NCI-H82 (cell line): Measurements from ENCODE around the gene APOBEC3A.
A peak's percentile ranks its signal among the peaks of the same experiment; 100 is the strongest.

Experiments used
- DNase-seq: peaks from one replicate; lab custom pipeline; 2025; lab: John Stamatoyannopoulos, UW

APOBEC3A gene

DNA sequence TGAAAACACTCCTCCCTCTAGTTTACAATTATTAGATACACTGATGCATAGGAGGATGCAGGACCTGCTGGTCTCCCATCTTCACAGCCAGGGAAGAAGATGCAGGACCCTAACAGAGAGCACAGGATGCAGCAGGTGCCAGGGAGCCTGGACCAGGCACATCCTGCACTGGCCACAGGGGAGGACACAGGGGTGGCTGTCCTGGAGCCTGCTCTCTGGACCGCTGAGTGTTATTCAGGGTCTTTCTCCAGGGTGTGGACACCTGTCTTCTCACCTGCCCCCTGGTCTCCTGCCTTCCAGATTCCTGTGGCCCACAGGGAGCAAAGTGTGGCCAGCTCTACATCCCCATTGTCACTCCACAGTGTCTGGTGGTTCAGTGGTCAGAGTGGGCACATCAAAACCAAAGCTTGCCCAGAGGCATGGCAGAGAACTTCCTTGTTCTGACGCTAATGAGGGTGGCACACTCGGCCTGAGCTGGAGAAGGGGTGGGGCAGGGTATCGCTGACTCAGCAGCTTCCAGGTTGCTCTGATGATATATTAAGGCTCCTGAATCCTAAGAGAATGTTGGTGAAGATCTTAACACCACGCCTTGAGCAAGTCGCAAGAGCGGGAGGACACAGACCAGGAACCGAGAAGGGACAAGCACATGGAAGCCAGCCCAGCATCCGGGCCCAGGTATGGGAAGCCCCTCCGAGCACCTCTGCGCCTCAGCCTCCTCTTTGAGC, at the start of gene APOBEC3A:
Gene APOBEC3A, plus strand, starts transcription at position 564 of the 725 bp plus-strand sequence. Its CDS starts 83 bp downstream, at position 647.
- no peak for DNase-seq

DNA sequence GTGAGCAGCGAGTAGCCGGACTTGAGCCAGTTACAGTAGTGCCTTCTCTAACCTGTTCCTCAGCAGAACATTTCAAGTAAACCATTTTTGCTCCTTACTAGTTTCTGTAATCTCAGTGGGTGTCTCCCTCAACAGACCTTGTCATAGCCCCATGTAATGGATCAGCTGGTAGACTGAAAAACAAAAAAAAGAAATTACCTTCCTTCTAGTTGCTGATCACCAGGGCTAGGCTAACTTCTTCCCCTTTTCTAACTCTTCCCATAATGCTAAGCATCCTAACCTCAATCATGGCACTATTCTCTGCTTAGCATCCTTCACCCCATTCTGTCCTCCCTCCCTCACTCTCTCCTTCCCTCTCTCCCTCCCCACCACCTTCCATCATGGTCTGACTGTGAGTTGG, 49.6 kb upstream of the APOBEC3A start:
- DNase-seq = no peak

- DNase-seq = no peak
These were observed 46.0 kb upstream of the APOBEC3A start for GRCh38 chr22:38911434-38911833.

DNA sequence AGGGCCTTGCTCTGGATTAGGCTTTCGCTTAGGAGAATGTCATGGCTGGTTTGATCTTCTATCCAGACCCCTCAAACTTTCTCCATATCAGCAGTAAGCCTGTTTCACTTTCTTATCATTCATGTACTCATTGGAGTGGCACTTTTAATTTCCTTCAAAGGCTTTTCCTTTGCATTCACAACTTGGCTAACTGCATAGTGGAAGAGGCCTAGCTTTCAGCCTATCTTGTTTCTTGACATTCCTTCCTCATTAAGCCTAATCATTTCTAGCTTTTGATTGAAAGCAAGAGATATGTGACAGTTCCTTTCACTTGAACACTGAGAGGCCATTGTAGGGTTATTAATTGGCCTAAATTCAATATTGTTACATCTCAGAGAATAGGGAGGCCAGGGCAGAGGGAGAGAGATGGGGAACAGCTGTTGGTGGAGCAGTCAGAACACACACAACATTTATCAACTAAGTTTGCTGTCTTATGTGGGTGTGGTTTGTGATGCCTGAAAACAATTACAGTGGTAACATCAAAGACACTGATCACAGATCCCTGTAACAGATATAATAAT, 37.7 kb upstream of the APOBEC3A start:
- DNase-seq = no peak

GRCh38 chr22:38921120-38921519, 36.3 kb upstream of the APOBEC3A start:
- DNase-seq = no peak

DNA sequence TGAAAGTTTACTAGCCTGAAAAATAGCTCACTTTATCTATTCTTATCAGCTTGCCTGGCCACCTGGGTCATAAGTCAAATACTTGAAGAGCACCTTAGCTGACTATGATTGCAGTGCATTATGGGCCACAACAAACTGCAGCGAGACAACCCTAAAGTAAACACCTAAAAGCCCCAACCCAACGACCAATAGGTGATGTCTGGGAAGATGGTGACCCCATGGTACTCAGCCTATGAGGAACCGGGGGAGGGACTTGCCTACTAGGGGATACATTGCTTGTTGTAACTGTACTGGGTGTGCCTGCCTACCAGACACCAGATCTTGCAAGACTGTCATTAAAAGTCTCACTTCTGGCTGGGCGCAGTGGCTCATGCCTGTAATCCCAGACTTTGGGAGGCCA, 35.6 kb upstream of the APOBEC3A start:
- no peak for DNase-seq

DNA sequence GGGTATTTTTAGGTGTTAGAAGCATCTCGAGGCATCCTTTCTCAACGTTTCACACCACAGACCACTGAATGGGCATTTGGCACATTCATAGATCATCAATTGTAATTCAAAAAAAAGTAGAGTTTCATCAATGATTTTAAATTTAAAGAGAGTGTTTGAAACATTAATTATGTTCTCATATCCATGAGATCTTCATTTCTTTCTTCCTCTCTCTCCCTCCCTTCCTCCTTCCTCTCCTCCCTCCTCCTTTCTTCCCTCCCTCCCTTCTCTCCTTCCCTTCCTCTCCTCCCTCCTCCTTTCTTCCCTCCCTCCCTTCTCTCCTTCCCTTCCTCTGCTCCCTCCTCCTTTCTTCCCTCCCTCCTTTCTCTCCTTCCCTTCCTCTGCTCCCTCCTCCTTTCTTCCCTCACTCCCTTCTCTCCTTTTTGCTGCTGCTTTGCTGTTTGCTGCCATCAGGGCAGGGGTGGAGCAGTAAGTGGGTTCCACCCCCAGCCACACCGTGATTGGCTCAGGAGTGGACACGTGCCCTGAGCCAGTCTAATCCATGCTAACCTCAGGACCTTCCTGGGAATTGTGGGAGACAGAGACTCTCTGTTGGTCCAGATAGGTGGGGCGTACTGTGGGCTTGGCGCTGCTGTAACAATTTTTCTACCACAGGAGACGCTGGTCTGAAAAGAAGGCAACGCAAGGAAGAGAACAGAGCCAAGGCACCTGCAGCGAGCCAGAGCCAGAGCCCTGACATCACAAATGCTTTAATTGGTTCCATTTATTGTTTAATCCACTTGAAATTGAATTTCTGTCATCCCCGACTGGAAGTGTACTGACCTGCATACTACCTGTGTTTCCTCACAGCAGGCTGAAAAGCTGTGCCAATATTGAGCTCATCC, 33.7 kb upstream of the APOBEC3A start:
- peak; percentile 93 for DNase-seq

GRCh38 chr22:38924347-38924952, 33.0 kb upstream of the APOBEC3A start:
- DNase-seq = peak; percentile 39

DNA sequence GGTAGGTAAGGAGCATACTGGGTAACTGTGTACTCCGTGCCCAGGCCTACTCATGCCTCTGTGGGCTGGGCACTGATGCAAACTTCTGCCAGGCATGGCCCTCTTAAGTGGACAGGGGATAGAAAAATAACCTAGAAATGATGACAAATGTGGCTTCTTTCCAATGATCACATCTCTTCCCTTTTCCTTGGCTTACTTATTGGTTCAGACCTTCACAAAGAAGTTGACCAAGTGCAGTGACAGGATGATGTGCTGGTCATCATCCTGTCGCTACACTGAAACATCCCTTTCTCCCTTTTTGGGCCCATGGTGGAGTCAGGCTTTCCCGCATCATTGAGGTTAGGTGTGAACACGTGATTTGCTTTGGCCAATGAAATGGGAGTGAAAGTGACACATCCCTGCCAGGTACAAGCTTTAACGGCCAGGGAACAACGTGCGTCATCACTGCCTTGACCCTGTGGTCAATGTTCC, 31.8 kb upstream of the APOBEC3A start:
- no peak for DNase-seq

DNA sequence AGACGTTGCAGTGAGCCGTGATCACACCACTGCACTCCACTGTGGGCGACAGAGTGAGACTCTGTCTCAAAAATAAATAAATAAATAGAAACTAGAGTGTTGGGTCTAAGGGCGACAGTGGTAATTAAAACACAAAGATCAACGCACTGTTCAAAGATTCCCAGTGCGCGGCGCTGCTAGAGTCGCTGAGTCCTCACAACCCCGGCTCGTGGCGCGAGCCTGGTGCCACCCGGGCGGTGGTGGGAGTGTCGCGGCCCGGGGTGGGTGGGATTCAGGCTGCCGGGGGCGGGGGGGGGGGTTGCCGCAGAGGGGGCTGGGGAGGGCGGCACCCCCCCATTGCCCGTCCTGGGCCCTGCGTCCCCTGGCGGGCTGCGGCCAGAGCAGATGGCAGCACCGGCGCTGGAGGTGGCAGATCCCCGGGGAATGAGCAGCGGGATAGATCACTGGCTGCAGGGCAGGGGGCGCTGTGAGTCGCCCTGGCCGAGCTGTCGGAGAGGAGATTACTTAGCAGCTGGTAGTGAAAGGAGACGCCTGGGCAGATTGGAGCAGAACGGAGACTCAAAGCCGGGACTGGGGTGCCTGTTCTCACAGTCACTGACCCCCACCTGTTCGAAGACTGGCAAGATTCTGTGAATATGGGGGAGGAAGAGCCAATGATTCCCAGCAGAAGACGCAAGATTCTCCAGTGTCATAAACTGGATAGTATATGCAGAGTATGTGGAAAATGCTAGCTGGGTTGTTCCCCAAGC, 30.2 kb upstream of the APOBEC3A start:
- peak; percentile 90 for DNase-seq

- no peak for DNase-seq
These were observed 26.9 kb upstream of the APOBEC3A start for GRCh38 chr22:38930512-38930911.

GRCh38 chr22:38935023-38935422, 22.4 kb upstream of the APOBEC3A start:
- DNase-seq = no peak

DNA sequence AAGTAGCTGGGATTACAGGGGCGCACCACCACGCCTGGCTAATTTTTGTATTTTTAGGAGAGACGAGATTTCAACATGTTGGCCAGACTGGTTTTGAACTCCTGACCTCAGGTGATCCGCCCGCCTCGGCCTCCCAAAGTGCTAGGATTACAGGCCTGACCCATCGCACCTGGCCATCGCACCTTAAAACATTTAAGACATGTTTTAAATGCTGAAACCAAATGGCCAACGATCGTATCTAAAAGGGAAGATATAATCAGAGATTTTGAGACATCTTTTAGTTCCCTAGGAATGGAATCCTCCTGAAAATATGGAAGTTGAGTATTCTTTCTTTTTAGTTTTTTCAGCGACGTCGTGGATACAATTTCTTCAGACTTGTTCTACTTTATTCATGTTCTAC, 21.8 kb upstream of the APOBEC3A start:
- no peak for DNase-seq

DNA sequence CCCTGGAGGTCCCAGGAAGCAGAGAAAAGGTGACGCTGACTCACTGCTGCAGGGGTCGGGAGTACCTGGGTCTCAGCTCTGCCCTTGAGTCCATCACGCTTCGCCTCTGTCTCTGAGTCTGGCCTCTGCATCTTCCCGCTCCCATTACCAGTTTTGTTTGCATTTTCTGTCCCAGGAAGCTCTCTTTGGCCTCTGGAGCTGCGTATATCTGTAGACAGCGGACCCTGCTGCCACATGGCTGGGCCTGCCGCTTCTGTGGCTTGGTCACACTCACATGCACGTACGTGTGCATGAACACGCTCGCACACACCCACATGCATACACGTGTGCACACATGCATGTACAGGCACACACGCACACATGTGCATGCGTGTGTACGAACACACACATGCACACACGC, 20.8 kb upstream of the APOBEC3A start:
- no peak for DNase-seq

DNA sequence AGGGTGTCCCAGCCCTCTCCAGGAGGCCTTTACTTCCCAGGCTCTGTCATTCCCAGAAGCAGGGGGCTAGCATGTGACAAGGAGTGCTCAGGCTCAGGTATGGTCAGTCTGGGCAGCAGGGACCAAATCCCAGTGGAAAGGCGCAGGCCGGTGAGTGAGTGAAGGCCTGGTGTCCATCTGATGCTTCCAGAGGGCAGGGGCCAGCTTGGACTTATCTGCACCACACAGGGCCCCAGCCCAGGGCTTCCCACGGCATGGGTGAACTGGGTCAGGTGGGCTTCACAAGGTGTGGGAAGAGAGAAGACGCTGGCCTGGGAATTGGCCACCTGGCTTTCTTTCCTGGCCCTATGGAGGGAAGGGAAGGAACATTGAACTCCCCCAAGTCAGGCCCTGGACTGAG, 20.4 kb upstream of the APOBEC3A start:
- no peak for DNase-seq

DNA sequence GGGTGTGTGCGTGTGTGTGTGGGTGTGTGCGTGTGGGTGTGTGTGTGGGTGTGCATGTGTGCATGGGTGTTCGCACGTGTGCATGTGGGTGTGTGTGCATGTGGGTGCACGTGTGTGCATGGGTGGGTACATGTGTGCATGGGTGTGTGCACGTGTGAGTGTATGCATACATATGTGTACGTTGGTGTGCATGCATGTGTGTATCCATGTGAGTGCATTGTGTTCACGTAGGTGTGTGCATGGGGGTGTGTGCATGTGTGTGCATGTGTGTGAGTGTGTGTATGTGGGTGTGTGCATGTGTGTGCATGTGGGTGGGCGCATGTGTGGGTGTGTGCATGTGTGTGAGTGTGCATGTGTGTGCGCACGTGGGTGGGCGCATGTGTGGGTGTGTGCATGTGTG, 19.9 kb upstream of the APOBEC3A start:
- DNase-seq = no peak

DNA sequence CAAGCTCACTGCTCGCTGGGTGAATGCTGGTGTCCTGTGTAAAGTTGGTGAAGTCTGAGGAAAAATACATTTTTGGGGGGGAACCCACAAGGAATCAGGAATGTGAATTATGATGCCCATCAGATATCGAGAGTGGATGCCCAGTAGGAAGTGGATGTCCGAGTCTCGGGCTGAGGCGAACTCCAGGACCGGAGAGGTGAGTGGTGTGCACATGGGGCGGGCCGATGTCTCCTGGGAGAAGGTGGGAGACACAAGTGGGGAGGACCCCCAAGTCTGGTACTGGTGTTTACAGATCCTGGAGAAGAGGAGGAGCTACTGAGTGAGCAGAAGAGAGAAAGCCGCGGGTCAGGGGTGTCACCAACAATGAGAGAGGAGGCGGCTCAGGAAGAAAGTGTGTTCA, 19.2 kb upstream of the APOBEC3A start:
- DNase-seq = no peak

DNA sequence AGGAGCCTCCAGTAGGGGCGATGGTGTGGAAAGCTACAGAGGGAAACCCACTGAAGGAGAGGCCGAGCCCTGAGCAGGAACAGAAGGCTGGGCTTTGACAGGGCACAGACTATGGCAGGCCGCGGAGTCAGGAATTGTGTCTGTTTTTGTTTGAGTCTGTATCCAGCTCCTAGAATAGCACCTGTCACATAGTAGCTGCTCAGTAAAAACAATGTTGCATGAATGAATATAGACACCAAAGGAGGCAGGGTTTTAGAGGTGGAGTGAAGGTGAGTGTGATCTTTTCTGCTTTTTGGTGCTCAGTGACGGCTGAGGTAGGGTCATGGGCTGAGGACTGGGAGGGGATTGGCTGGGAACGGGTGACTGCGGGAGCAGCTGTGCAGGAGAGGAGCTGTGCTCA, 18.5 kb upstream of the APOBEC3A start:
- DNase-seq = no peak

DNA sequence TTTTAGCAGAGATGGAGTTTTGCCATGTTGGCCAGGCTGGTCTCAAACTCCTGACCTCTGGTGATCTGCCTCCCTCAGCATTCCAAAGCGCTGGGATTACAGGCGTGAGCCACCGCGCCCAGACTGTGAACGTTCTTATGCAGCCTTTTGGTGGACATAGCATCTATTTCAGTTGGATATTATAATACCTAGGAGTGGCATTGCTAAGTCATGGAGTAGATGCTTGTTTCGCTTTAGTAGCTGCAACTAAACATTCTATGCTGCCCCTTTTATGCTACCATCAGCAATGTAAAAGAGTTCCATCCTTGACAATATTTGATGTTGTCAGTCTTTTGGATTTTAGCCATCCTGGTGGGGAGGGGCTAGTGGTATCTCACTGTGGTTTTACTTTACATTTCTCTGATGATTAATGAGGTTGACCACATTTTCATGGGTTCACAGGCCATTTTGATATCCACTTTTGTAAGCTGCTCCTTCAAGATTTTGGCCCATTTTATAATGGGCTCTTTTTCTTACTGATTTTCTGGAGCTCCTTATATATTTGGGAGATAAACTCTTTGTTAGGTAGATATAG, 16.5 kb upstream of the APOBEC3A start:
- no peak for DNase-seq

DNA sequence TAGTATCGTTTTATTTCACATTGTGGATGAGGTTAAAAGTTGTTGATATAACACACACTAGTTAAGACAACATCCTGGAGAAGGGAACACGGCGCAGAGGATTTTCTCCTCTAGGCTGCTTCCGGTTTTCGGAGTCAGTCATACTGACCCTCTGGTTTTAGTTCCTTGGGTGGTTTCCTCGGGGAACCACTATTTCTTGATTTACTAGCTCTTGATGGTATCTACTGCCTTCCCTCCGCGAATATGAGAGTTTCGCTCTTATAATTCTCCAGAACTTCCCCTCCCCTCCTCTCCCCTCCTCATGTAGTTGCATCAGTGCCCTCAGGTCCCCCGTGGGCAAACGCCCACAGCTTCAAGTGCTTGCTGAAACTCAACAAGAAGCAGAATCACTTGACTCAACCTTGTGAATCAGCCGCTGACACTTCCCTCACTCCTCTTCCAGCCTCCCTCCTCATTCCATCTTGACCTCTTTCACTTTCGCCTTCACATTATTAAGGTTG, 15.9 kb upstream of the APOBEC3A start:
- no peak for DNase-seq

- no peak for DNase-seq
These were observed 14.7 kb upstream of the APOBEC3A start for GRCh38 chr22:38942702-38943101.
